BE2C (cell line): ENCODE measurements around the gene DUOX1.

Experiments
- DNase-seq: peaks from one replicate; pipeline ENCODE4 v3.0.0-alpha.2; 2020
- H3K27me3 ChIP-seq: fragments of 250-450 bp; sonication (Bioruptor Pico); 2 replicates; pipeline ENCODE4 v1.5.1; 2020; ENCODE audit warnings: mild to moderate bottlenecking
- H3K36me3 ChIP-seq: fragments of 250-450 bp; sonication (Bioruptor Pico); 2 replicates; pipeline ENCODE4 v1.5.1; 2020; ENCODE audit warnings: mild to moderate bottlenecking
- H3K4me1 ChIP-seq: fragments of 250-450 bp; sonication (Bioruptor Pico); 2 replicates; pipeline ENCODE4 v1.5.1; 2020
- H3K4me3 ChIP-seq: 2 replicates; pipeline ENCODE4 v1.5.1; 2011; ENCODE audit warnings: low read depth, low read length
- H3K9me3 ChIP-seq: fragments of 250-450 bp; sonication (Bioruptor Pico); 2 replicates; pipeline ENCODE4 v1.5.1; 2020
- CTCF ChIP-seq: IDR thresholded peaks from 2 replicates; pipeline ENCODE4 v1.5.1; 2012; ENCODE audit warnings: mild to moderate bottlenecking, low read depth, low read length

DUOX1 gene

DNA sequence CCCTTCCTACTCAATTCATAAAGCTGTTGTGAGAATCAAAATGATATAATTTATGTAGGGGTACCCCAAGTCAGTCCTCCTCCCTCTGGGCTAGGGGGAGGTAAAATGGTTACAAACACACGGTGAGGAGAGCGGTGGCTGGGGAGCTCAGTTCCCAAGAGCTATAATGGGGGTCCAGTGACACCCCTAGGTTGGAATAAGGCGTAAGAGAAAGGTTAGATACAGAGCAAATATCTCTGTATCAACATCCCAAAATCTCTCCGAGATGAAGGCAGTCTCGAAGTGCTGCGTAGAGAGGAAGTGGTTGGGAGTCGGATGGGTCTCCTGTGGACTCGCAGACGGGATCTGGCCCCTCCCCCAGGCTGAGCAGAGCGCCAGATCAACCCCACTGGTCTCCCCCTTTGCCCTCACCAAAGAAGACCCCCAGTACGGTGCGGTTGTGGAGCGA, 17.6 kb upstream of the DUOX1 start:
- H3K4me1 ChIP-seq = no peaks in the 10 kb centered on the region; the same call in 1 of the 2 replicates
- peaks cover 42% of the 10 kb centered on the region for H3K27me3 ChIP-seq
- no peaks in the 10 kb centered on the region for H3K9me3 ChIP-seq
- H3K4me3 ChIP-seq = peak overlapping the region; percentile 33
- no peak for TF ChIP-seq CTCF
- H3K36me3 ChIP-seq = no peaks in the 10 kb centered on the region
- no peak for DNase-seq

- H3K4me3 ChIP-seq = peak overlapping the region; percentile 33
These were observed 17.0 kb upstream of the DUOX1 start for GRCh38 chr15:45112591-45113379.

DNA sequence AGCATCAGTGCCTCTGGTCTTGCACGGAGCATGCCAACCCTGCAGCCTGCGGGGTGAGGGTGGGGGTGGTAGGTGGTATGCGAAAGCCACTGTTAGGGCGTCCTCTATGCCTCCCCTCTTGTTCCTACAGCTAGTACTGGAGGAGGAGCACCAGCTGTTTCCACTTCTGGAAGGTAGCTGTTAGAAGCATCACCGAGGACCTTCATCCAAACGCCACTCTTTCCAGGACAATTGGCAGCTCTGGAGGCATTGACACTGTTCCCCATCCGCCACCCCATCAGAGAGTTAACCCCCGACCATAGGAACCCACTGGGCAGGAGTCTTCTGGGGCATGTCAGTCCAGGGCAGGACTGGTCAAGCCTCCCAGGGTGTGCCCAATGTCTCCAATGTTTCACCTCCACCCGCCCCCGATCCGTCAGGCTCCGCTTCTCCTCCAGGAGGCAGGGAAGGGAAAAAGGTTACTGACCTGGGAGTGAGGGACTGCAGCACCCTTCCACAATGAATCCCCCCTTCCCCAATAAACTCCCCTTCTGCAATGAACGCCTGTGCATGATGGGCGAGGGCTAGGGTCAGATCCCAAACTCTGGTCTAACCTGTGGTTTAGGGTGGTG, 16.3 kb upstream of the DUOX1 start:
- no peak for DNase-seq
- Histone ChIP-seq H3K9me3 (no peaks in the 10 kb centered on the region), H3K4me1 (no peaks in the 10 kb centered on the region; the same call in 1 of the 2 replicates), H3K27me3 (peaks cover 42% of the 10 kb centered on the region), H3K36me3 (no peaks in the 10 kb centered on the region), H3K4me3 (no peak overlapping the region)
- TF ChIP-seq CTCF = no peak

More at GRCh38 chr15:45112591-45113379, 17.0 kb upstream of the DUOX1 start:
- no peaks in the 10 kb centered on the region; the same call in 1 of the 2 replicates for H3K4me1 ChIP-seq
- H3K36me3 ChIP-seq = no peaks in the 10 kb centered on the region
- peaks cover 42% of the 10 kb centered on the region for H3K27me3 ChIP-seq
- peak; percentile 39 for DNase-seq
- TF ChIP-seq CTCF = no peak
- no peaks in the 10 kb centered on the region for H3K9me3 ChIP-seq

DNA sequence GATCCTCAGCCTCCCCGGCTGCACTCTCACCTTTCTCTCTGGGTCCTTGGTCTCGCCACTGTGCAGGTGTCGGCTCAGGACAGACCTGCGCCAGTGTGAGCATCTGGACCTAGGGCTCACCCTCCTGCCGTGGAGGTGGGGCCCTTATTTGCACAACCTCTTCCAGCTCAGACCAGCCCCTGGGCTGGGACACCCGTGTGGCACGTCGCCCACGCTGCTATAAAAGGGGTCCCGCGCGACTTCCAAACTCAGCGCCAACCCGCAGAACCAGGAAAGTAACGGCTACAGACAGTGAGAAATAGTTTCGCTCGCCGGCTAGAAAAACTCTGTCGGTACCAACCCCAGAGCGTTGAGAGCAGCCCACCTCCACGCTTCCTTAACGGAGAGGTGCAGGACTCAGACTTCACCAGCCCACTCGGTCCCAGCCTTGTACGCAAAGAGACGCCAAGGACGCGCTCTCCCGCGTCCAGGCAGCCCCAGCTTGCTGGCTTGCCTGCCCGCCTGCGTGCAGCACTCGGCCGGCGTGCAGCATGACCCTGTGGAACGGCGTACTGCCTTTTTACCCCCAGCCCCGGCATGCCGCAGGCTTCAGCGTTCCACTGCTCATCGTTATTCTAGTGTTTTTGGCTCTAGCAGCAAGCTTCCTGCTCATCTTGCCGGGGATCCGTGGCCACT, 15.6 kb upstream of the DUOX1 start, which contains the start of the genes DUOX2 and DUOXA2:
Gene DUOX2 (minus strand): TSS at position 97 of the 675 bp plus-strand sequence. CDS start 761 bp downstream, outside the sequence.
Gene DUOXA2 (plus strand): TSS at position 251 of the 675 bp plus-strand sequence. CDS start 280 bp downstream, at position 531.
- no peak for TF ChIP-seq CTCF
- DNase-seq = no peak
- Histone ChIP-seq H3K9me3 (no peaks in the 10 kb centered on the region), H3K27me3 (peaks cover 42% of the 10 kb centered on the region), H3K4me3 (peak within 1 kb of the TSS; percentile 33), H3K36me3 (no peaks in the 10 kb centered on the region), H3K4me1 (no peaks in the 10 kb centered on the region; the same call in 1 of the 2 replicates)

DNA sequence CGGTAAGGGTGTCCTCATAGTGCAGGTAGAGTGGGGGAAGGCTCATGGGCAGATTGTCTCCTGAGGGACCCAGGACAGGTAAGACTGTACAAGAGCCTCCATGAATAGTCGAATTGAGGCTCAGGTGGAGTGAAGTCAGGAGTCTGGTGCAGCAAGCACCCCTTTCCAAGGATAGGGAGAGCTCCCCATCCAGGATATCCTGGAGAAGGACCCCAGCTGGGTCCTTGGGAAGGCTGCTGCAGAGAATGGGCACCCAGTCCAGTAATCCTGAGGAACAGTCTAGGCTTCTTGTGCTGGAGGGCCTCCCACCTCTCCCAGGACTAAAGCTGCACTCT, 15.1 kb upstream of the DUOX1 start:
- Histone ChIP-seq H3K4me1 (no peaks in the 10 kb centered on the region; the same call in 1 of the 2 replicates), H3K9me3 (no peaks in the 10 kb centered on the region), H3K36me3 (no peaks in the 10 kb centered on the region), H3K27me3 (peaks cover 42% of the 10 kb centered on the region), H3K4me3 (peak overlapping the region; percentile 8)
- TF ChIP-seq CTCF = no peak
- no peak for DNase-seq
